ENCODE data around the gene IGSF21. TPM values are rescaled to one million over a fixed set of nuclear protein-coding genes. Genes with fewer than 3 reads are reported as not detected.

IGSF21 gene
- polyA plus RNA-seq, 1 of the 3 experiments (the other 2 are of a cell fraction): not detected

GRCh38 chr1:18376661-18377060, 269.1 kb downstream of the IGSF21 start:
- no peak overlapping the region for H3K27ac ChIP-seq (ENCODE audit: low read depth in 2 of 2, low read length in 1 of 2)
- DNase-seq: no peak
- no peaks in the 10 kb centered on the region for H3K79me2 ChIP-seq (ENCODE audit: insufficient read depth)
- H3K9me2 ChIP-seq: no peaks in the 10 kb centered on the region
- 35% methylated on average over 4 of the region's 24 CpGs for WGBS (ENCODE audit: low lambda C conversion rate)
- no peaks in the 10 kb centered on the region for H3K4me1 ChIP-seq (ENCODE audit: control insufficient read depth in 1 of 2, insufficient read depth in 2 of 2, low read depth in 1 of 2, low read length in 1 of 2)
- no peaks in the 10 kb centered on the region for H3K9me3 ChIP-seq
- no peak overlapping the region for H3K9ac ChIP-seq
- no peaks in the 10 kb centered on the region for H3K27me3 ChIP-seq (ENCODE audit: insufficient read depth)
- H3F3A ChIP-seq (replicated peaks; ENCODE audit: insufficient read depth): no peaks in the 10 kb centered on the region
- CTCF ChIA-PET: interaction anchor here (1.2 to 1.6 kb wide), 2 partner anchors 9 to 51 kb away, joined by 3 to 4 read pairs; no protein-coding TSS in a partner anchor
- H3K36me3 ChIP-seq (replicated peaks in 1 of 2; ENCODE audit: control insufficient read depth in 1 of 2, insufficient read depth in 2 of 2, low read length in 1 of 2): no peaks in the 10 kb centered on the region
- H3K4me2 ChIP-seq: no peak overlapping the region
- H4K20me1 ChIP-seq (ENCODE audit: insufficient read depth): no peaks in the 10 kb centered on the region
- no peak for TF ChIP-seq CTCF (IDR thresholded peaks at IDR 0.05)
- TF ChIP-seq NFIC (IDR thresholded peaks at IDR 0.05; ENCODE audit: borderline replicate concordance): no peak
- no peak for TF ChIP-seq GATA2 (CRISPR knock-in tag; IDR thresholded peaks at IDR 0.05)
- no peak for TF ChIP-seq EP300 (IDR thresholded peaks at IDR 0.05; ENCODE audit: borderline replicate concordance in 1 of 2, low read depth in 1 of 2, low read length in 1 of 2)
- no peak overlapping the region for H3K4me3 ChIP-seq (ENCODE audit: low read depth in 2 of 2, low read length in 1 of 2)
- H2AFZ ChIP-seq (ENCODE audit: low read depth): no peak overlapping the region
- POLR2A ChIA-PET: no interaction called here

GRCh38 chr1:18380288-18380687, 272.7 kb downstream of the IGSF21 start:
- no peaks in the 10 kb centered on the region for H3K4me1 ChIP-seq (ENCODE audit: control insufficient read depth in 1 of 2, insufficient read depth in 2 of 2, low read depth in 1 of 2, low read length in 1 of 2)
- H3K9ac ChIP-seq: no peak overlapping the region
- no peaks in the 10 kb centered on the region for H3K36me3 ChIP-seq (replicated peaks in 1 of 2; ENCODE audit: control insufficient read depth in 1 of 2, insufficient read depth in 2 of 2, low read length in 1 of 2)
- TF ChIP-seq POLR2AphosphoS5 (IDR thresholded peaks at IDR 0.05; ENCODE audit: low read depth, low read length): no peak
- no peak for TF ChIP-seq NFIC (IDR thresholded peaks at IDR 0.05; ENCODE audit: borderline replicate concordance)
- TF ChIP-seq MEF2A (IDR thresholded peaks at IDR 0.05; ENCODE audit: borderline replicate concordance, low read depth): no peak
- TF ChIP-seq USF1 (IDR thresholded peaks at IDR 0.05; ENCODE audit: borderline replicate concordance, low read depth): no peak
- TF ChIP-seq FOSL2 (IDR thresholded peaks at IDR 0.05; ENCODE audit: borderline replicate concordance, low read depth): no peak
- TF ChIP-seq MAX (IDR thresholded peaks at IDR 0.05; ENCODE audit: low read depth): no peak
- no peak for TF ChIP-seq FOXJ3 (CRISPR knock-in tag; IDR thresholded peaks at IDR 0.05)
- no peak for TF ChIP-seq EP300 (IDR thresholded peaks at IDR 0.05; ENCODE audit: borderline replicate concordance in 1 of 2, low read depth in 1 of 2, low read length in 1 of 2)
- TF ChIP-seq RCOR1 (IDR thresholded peaks at IDR 0.05; ENCODE audit: low read length): no peak
- TF ChIP-seq REST (IDR thresholded peaks at IDR 0.05; ENCODE audit: low read depth, low read length): no peak
- no peak for TF ChIP-seq MXI1 (IDR thresholded peaks at IDR 0.05; ENCODE audit: low read depth, low read length)
- TF ChIP-seq YY1 (IDR thresholded peaks at IDR 0.05; ENCODE audit: low read depth): no peak
- no peak for TF ChIP-seq NRF1 (IDR thresholded peaks at IDR 0.05; ENCODE audit: low read depth, low read length)
- no peak for TF ChIP-seq JUND (IDR thresholded peaks at IDR 0.05)
- no peak for TF ChIP-seq USF2 (IDR thresholded peaks at IDR 0.05; ENCODE audit: borderline replicate concordance, low read depth, low read length)
- H4K20me1 ChIP-seq (ENCODE audit: insufficient read depth): no peaks in the 10 kb centered on the region
- ChIA-PET POLR2A (no interaction called here), CTCF (no interaction called here)
- H3K4me3 ChIP-seq (ENCODE audit: low read depth in 2 of 2, low read length in 1 of 2): no peak overlapping the region
- no peaks in the 10 kb centered on the region for H3F3A ChIP-seq (replicated peaks; ENCODE audit: insufficient read depth)
- no peaks in the 10 kb centered on the region for H3K9me3 ChIP-seq
- H3K79me2 ChIP-seq (ENCODE audit: insufficient read depth): no peaks in the 10 kb centered on the region
- no peaks in the 10 kb centered on the region for H3K9me2 ChIP-seq
- H3K27me3 ChIP-seq (ENCODE audit: insufficient read depth): no peaks in the 10 kb centered on the region
- H3K4me2 ChIP-seq: no peak overlapping the region
- no peak for DNase-seq
- H2AFZ ChIP-seq (ENCODE audit: low read depth): no peak overlapping the region
- H3K27ac ChIP-seq (ENCODE audit: low read depth in 2 of 2, low read length in 1 of 2): no peak overlapping the region
